B cell (primary cell): Measurements from ENCODE around the gene TRIM65. TPM values are rescaled to one million over a fixed set of nuclear protein-coding genes. Genes with fewer than 3 reads are reported as not detected.

ENCODE experiments used
- ATAC-seq: fragments of 200-7000 bp; cut with Tn5 transposase; one replicate; pipeline ENCODE4 v1.10.0; 2021; ENCODE audit warnings: low read depth, mild to moderate bottlenecking, moderate number of reproducible peaks, moderate library complexity
- CTCF ChIA-PET: fragments of 350-600 bp; sonication (Branson Sonifier 250); formaldehyde crosslinking; loops from one replicate; lab custom pipeline; 2021; ENCODE audit warnings: antibody characterized with exemption, inconsistent platforms; lab: Charles Lee
- POLR2A ChIA-PET: fragments of 350-600 bp; sonication (Branson Sonifier 250); formaldehyde crosslinking; loops from one replicate; lab custom pipeline; 2021; ENCODE audit warnings: antibody characterized with exemption; lab: Charles Lee
- DNase-seq: peaks from one replicate; pipeline ENCODE4 v3.0.0; 2013
- H2AFZ ChIP-seq: 2 replicates; pipeline ENCODE4 v1.6.1; 2012; ENCODE audit warnings: mild to moderate bottlenecking, low read depth, low read length; ENCODE audit not compliant: insufficient read depth, poor library complexity, severe bottlenecking
- H3K27ac ChIP-seq, 2 donors: 1 replicate in 1 of 2; 2 replicates in 1 of 2; pipeline ENCODE4 v1.5.1; 2012 to 2013; ENCODE audit warnings: low read length in 2 of 2, mild to moderate bottlenecking in 2 of 2, moderate library complexity in 1 of 2
- H3K27me3 ChIP-seq, 4 experiments: fragments of 200-600 bp in 1 of 4; sonication (generic) in 1 of 4; replicated peaks in 1 of 4; 1 replicate in 2 of 4; 2 replicates in 2 of 4; pipeline versions ENCODE4 v1.6.1 to v1.7.0; 2013 to 2016; ENCODE audit warnings: low read length in 3 of 4, mild to moderate bottlenecking in 2 of 4, mixed read lengths in 1 of 4, moderate library complexity in 1 of 4; ENCODE audit not compliant: insufficient read depth in 4 of 4, control insufficient read depth in 3 of 4; ENCODE audit errors: control extremely low read depth in 1 of 4
- H3K36me3 ChIP-seq, 2 experiments: replicated peaks in 1 of 2; 1 replicate in 1 of 2; 2 replicates in 1 of 2; pipeline versions ENCODE4 v1.6.1 to v1.7.1; 2013; ENCODE audit warnings: low read length in 1 of 2; ENCODE audit not compliant: insufficient read depth in 2 of 2, control insufficient read depth in 1 of 2; ENCODE audit errors: control extremely low read depth in 1 of 2, extremely low read depth in 1 of 2
- H3K4me1 ChIP-seq, 2 donors: fragments of 200-600 bp in 1 of 2; sonication (generic) in 1 of 2; 1 replicate in 1 of 2; 2 replicates in 1 of 2; pipeline versions ENCODE4 v1.5.1 to v1.6.1; 2013 to 2017; ENCODE audit warnings: low read length in 2 of 2; ENCODE audit not compliant: control insufficient read depth in 2 of 2, insufficient read depth in 2 of 2
- H3K4me2 ChIP-seq: replicated peaks from 2 replicates; pipeline ENCODE3; 2012; ENCODE audit warnings: mild to moderate bottlenecking, low read depth, low read length; ENCODE audit not compliant: poor library complexity, severe bottlenecking
- H3K4me3 ChIP-seq, 5 experiments: fragments of 200-600 bp in 1 of 5; sonication (generic) in 1 of 5; 1 replicate in 3 of 5; 2 replicates in 2 of 5; pipeline versions ENCODE4 v1.5.1 to v1.7.0; 2011 to 2016; ENCODE audit warnings: low read length in 4 of 5, mild to moderate bottlenecking in 4 of 5, low read depth in 2 of 5, control low read depth in 1 of 5, moderate library complexity in 1 of 5; ENCODE audit not compliant: insufficient read depth in 1 of 5; ENCODE audit errors: control extremely low read depth in 1 of 5, extremely low read depth in 1 of 5
- H3K79me2 ChIP-seq: fragments of 200-600 bp; sonication (generic); one replicate; pipeline ENCODE4 v1.6.0; 2016; ENCODE audit warnings: low read length; ENCODE audit not compliant: control insufficient read depth, insufficient read depth
- H3K9ac ChIP-seq: fragments of 200-600 bp; sonication (generic); 2 replicates; pipeline ENCODE4 v1.6.1; 2017; ENCODE audit warnings: mild to moderate bottlenecking, low read length, moderate library complexity
- H3K9me3 ChIP-seq, 3 donors: one replicate each; pipeline versions ENCODE4 v1.6.1 to v1.7.1; 2013; ENCODE audit warnings: low read length in 2 of 3; ENCODE audit not compliant: control insufficient read depth in 2 of 3, insufficient read depth in 1 of 3; ENCODE audit errors: control extremely low read depth in 1 of 3
- H4K20me1 ChIP-seq: 2 replicates; pipeline ENCODE4 v1.6.0; 2012; ENCODE audit warnings: mild to moderate bottlenecking, low read length; ENCODE audit not compliant: insufficient read depth, control insufficient read depth, poor library complexity, severe bottlenecking
- H3K27ac Mint-ChIP-seq: one replicate; pipeline ENCODE4 v1.8.0; 2021; ENCODE audit warnings: mixed read lengths
- H3K27me3 Mint-ChIP-seq: one replicate; pipeline ENCODE4 v1.8.0; 2021; ENCODE audit warnings: mixed read lengths
- H3K4me1 Mint-ChIP-seq: one replicate; pipeline ENCODE4 v1.8.0; 2021; ENCODE audit warnings: mixed read lengths
- H3K4me3 Mint-ChIP-seq: one replicate; pipeline ENCODE4 v1.8.0; 2021; ENCODE audit warnings: mixed read lengths
- H3K9me3 Mint-ChIP-seq: one replicate; pipeline ENCODE4 v1.8.0; 2022; ENCODE audit warnings: mixed read lengths; ENCODE audit not compliant: insufficient read depth
- EZH2 ChIP-seq: IDR thresholded peaks from 2 replicates; pipeline ENCODE4 v1.6.1; 2012; ENCODE audit warnings: borderline replicate concordance, low read depth, mild to moderate bottlenecking, moderate library complexity, low read length; ENCODE audit not compliant: insufficient read depth, poor library complexity, severe bottlenecking
- WGBS: methylation state at CpG from one replicate; pipeline ENCODE4 v1.1.5; 2013; ENCODE audit warnings: missing lambda C conversion rate; ENCODE audit not compliant: insufficient coverage; 5-methylcytosine and 5-hydroxymethylcytosine counted together
- intact Hi-C: fragments of 100-400 bp; cut with micrococcal nuclease; formaldehyde crosslinking; loops from one replicate; pipeline ENCODE4 v1.10.0; 2022
- polyA plus RNA-seq: library from polyadenylated mRNA; depleted of rRNA; stranded (reverse); fragments of >200 nt; gene quantifications from 2 replicates; pipeline ENCODE4 v1.2.3, GENCODE V29; 2012
- total RNA-seq, 2 donors: library from RNA; stranded (reverse); fragments of 120-200 nt in 1 of 2; gene quantifications; 1 replicate in 1 of 2; 2 replicates in 1 of 2; pipeline versions ENCODE4 v1.2.3 to v1.2.4, GENCODE V29; 2013 to 2022
- TF ChIP-seq, protein P1 (sequence below): fragments of 200-600 bp; IDR thresholded peaks from one replicate; pipeline ENCODE4 v1.8.0; 2022; ENCODE audit warnings: antibody characterized with exemption, mild to moderate bottlenecking

Gene TRIM65
- total and polyA plus RNA-seq, 2 donors (not counting 1 experiment from before 2014, with no cell fraction given): 16.8 to 40.7 TPM

DNA sequence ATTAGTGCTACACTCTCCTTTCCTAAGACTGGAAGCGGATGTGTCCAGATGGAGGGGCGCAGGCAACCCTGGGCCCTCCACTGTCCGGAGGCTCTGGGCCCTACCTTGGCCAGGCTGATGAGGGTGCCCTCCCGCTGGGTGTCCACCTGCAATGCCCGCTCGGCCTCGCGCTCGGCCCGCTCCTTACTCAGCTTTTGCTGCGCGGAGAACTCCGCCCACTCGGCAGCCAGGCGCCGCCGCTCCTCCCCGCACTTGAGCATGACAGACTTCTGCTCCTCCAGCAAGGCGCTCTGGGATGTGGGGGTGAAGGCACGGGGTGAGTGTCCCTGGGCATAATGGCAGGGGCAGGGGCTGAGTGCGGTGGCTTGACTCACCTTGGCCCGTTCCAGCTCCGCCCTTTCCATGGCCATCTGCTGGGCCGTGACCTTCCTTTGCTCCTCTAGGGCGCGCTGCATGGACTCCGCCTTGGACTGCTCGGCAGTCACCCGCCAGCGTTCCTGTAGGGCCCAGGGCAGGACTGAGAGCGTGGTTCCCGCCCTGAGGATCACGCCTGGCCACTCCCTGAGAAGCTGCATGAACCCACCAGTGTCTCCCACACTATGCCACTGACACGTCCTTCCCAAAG lies 18.0 kb upstream of the TRIM65 start:
- WGBS: 96% methylated on average over 28 of the region's 34 CpGs
- Mint-ChIP-seq H3K9me3 (no peaks in the 10 kb centered on the region), H3K27me3 (no peaks in the 10 kb centered on the region), H3K4me1 (no peaks in the 10 kb centered on the region), H3K27ac (no peak overlapping the region), H3K4me3 (no peak overlapping the region)
- no peak overlapping the region for H3K9ac ChIP-seq
- no peaks in the 10 kb centered on the region for H3K4me1 ChIP-seq
- no peak overlapping the region for H2AFZ ChIP-seq
- no peak overlapping the region for H3K4me2 ChIP-seq
- ChIA-PET CTCF (no interaction called here), POLR2A (no interaction called here)
- no peaks in the 10 kb centered on the region for H3K9me3 ChIP-seq
- no peak overlapping the region for H3K27ac ChIP-seq
- H3K36me3 ChIP-seq: peaks cover 1 to 7% of the 10 kb centered on the region in 2 experiments
- H3K4me3 ChIP-seq: no peak overlapping the region
- H4K20me1 ChIP-seq: no peaks in the 10 kb centered on the region
- intact Hi-C loops: no loop called here
- ATAC-seq: no peak
- H3K79me2 ChIP-seq: no peaks in the 10 kb centered on the region
- TF ChIP-seq EZH2: no peak
- TF ChIP-seq, protein P1, sequence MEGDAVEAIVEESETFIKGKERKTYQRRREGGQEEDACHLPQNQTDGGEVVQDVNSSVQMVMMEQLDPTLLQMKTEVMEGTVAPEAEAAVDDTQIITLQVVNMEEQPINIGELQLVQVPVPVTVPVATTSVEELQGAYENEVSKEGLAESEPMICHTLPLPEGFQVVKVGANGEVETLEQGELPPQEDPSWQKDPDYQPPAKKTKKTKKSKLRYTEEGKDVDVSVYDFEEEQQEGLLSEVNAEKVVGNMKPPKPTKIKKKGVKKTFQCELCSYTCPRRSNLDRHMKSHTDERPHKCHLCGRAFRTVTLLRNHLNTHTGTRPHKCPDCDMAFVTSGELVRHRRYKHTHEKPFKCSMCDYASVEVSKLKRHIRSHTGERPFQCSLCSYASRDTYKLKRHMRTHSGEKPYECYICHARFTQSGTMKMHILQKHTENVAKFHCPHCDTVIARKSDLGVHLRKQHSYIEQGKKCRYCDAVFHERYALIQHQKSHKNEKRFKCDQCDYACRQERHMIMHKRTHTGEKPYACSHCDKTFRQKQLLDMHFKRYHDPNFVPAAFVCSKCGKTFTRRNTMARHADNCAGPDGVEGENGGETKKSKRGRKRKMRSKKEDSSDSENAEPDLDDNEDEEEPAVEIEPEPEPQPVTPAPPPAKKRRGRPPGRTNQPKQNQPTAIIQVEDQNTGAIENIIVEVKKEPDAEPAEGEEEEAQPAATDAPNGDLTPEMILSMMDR: no peak
- DNase-seq: no peak
- H3K27me3 ChIP-seq: no peaks in the 10 kb centered on the region

DNA sequence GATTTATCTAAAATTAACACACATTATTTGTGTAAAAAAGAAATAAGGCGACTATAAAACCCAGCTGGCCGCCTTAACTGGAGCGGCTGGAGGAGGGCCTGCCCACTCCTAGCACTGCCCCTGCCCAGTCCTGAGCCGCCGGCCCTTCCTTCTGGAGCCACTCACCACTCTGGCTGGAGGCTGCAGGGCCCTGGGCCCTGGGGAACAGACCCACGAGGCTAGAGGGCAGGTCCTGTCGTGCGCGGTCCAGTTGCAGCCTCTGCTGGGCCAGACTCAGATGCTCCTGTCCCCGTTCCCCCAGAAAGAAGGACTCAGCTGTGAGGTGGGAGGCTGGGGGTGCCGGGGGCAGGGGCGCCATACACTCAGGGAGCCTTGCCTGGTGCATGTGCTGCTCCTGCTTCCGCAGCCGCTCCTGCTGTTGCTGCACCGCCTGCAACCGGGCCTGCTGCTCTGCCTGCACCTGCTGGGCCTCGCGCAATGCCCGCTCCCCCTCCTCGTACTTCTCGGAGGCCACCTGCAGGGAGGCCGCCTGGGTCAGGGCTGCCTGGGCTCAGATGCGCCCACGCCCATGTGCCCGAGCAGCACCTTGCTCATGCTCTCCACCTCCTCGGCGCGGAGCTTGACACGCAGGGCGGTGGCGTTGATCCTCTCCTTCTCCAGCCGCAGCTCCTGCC lies 16.9 kb upstream of the TRIM65 start:
- 97% methylated on average over 30 of the region's 32 CpGs for WGBS
- ATAC-seq: no peak

More for the DNA sequence above, 16.9 kb upstream of the TRIM65 start:
- intact Hi-C loops: no loop called here
- Histone ChIP-seq H3K9me3 (no peaks in the 10 kb centered on the region), H3K79me2 (no peaks in the 10 kb centered on the region), H3K27me3 (no peaks in the 10 kb centered on the region), H3K36me3 (peaks cover 1 to 3% of the 10 kb centered on the region in 2 experiments), H2AFZ (no peak overlapping the region), H4K20me1 (no peaks in the 10 kb centered on the region), H3K4me2 (no peak overlapping the region), H3K27ac (no peak overlapping the region), H3K4me1 (no peaks in the 10 kb centered on the region), H3K9ac (no peak overlapping the region), H3K4me3 (no peak overlapping the region)
- H3K4me3 Mint-ChIP-seq: no peak overlapping the region
- H3K4me1 Mint-ChIP-seq: no peaks in the 10 kb centered on the region
- no peaks in the 10 kb centered on the region for H3K27me3 Mint-ChIP-seq
- no peak for TF ChIP-seq EZH2
- TF ChIP-seq, protein P1: no peak
- H3K27ac Mint-ChIP-seq: no peak overlapping the region
- no peaks in the 10 kb centered on the region for H3K9me3 Mint-ChIP-seq
- no peak for DNase-seq
- POLR2A ChIA-PET: no interaction called here
- CTCF ChIA-PET: interaction anchor here (0.6 kb wide), 1 partner anchor 151 kb away, joined by 4 read pairs; no protein-coding TSS in a partner anchor
